ENCODE results near the gene PIGBOS1.

PIGBOS1 gene

DNA sequence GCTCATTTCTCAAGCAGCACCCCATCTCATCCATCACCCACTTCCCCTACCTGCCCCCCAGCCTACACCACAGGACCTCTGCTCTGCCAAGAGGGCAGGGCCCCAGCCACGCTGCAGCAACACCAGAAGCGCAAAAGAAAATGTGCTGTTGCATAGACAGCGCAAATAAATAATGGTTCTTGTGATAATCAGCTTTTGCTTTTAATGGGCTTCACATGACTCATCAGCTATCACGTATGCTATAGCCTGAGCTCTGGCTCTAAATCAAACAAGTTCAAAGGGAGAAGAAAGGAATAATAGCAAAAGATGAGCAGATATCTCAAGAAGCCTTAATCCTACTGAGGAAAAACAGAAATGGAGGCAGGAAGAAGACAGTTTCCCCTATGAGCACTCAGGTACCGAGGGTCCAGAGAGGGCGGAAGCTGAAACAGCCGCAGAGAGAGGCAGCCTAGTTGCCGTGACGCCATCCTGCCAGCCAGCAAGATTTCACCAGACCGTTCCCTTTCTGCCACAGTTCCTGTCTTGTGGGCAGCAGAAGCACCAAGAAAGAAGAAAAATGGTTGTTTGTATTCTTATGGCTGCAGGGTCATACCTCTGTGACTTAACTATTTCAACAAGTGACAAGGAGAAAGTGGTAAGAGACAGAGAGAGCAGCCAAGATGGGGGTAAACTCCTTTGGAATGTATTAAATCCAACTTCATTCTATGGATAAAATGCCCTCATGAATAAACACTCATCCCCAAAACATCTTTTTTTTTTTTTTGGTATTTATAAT, 51.3 kb downstream of the PIGBOS1 start:
- peak; percentile 32 to 38 for DNase-seq (ENCODE audit: low read depth in 2 of 2)
